ENCODE results near the gene ADGRG3. TPM values are rescaled to one million over a fixed set of nuclear protein-coding genes. Genes with fewer than 3 reads are reported as not detected.

The ADGRG3 gene
- total RNA-seq, 1 experiment from 2014 or later = not detected

DNA sequence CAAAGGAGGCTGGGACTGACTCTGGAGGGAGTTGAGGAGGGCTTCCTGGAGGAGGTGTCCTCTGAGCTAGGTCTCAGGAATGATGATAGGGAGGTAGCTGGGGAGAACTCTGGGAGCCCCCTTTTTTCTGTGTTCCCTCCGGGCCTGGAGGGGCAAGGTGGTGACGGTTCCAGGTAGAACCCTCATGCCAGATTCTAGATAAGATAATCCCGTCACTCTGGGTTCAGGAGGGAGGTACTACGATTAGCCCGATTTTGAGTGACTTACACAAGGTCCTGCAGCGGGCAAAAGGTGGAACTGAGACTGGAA lies 18.7 kb upstream of the ADGRG3 start:
- POLR2A ChIA-PET = no interaction called here
- H3K4me1 ChIP-seq (ENCODE audit: control insufficient read depth in 1 of 2, insufficient read depth in 2 of 2, low read length in 2 of 2) = peaks cover 0 to 12% of the 10 kb centered on the region in 2 experiments; a peak in 2 of 4 replicates

More for the DNA sequence above, 18.7 kb upstream of the ADGRG3 start:
- no peak overlapping the region for H3K9ac ChIP-seq (ENCODE audit: low read length)
- no peak overlapping the region for H2AFZ ChIP-seq (ENCODE audit: low read depth, low read length, poor library complexity, severe bottlenecking)
- DNase-seq (ENCODE audit: low read depth, low spot score) (no peak), ATAC-seq (no peak)
- ChIA-PET CTCF (interaction anchor here (0.6 to 3.9 kb wide), 6 partner anchors 8 to 74 kb away, joined by 3 to 31 read pairs (median 4); no protein-coding TSS in a partner anchor), RAD21 (ENCODE audit: low non-redundant PET in 1 of 2, low total read pairs in 2 of 2, uncharacterized antibody in 2 of 2, unreplicated experiment in 2 of 2) (interaction anchor here (1.9 to 2.0 kb wide), 2 partner anchors 58 kb away, joined by 5 to 6 read pairs; no protein-coding TSS in a partner anchor)
- H3K9me3 ChIP-seq (ENCODE audit: control insufficient read depth in 1 of 2, insufficient read depth in 1 of 2, low read depth in 1 of 2, low read length in 2 of 2) = no peaks in the 10 kb centered on the region
- H3K9me2 ChIP-seq (ENCODE audit: insufficient read depth) = no peaks in the 10 kb centered on the region
- no TSS peak for BruUV-seq (replicated peaks)
- no peak overlapping the region for H3K4me3 ChIP-seq (replicated peaks in 1 of 2; ENCODE audit: low read depth in 1 of 2, low read length in 2 of 2)
- no peaks in the 10 kb centered on the region for H3K36me3 ChIP-seq (ENCODE audit: control insufficient read depth in 1 of 2, insufficient read depth in 2 of 2, low read length in 2 of 2)
- no peaks in the 10 kb centered on the region for H4K20me1 ChIP-seq (ENCODE audit: insufficient read depth)
- intact Hi-C loops (cut with micrococcal nuclease) = loop anchor here (1.0 to 2.0 kb wide), 4 partner anchors 49 to 73 kb away; no protein-coding TSS in a partner anchor
- no peaks in the 10 kb centered on the region for H3K79me2 ChIP-seq (ENCODE audit: insufficient read depth, low read length)
- H3K27me3 ChIP-seq (ENCODE audit: insufficient read depth, low read length) = no peaks in the 10 kb centered on the region
- H3K4me2 ChIP-seq (ENCODE audit: low read length) = no peak overlapping the region
- H3K27ac ChIP-seq (ENCODE audit: low read depth, low read length) = no peak overlapping the region
- no peak for TF ChIP-seq EZH2phosphoT487 (IDR thresholded peaks at IDR 0.05; ENCODE audit: borderline replicate concordance)
- no peak for TF ChIP-seq TCF7L2 (IDR thresholded peaks at IDR 0.05; ENCODE audit: borderline replicate concordance, extremely low read depth, insufficient read depth, insufficient read length)
- no peak for TF ChIP-seq POLR2A (IDR thresholded peaks at IDR 0.05; ENCODE audit: borderline replicate concordance, extremely low read depth, insufficient read depth, insufficient read length)
- TF ChIP-seq POLR2AphosphoS5 (IDR thresholded peaks at IDR 0.05; ENCODE audit: low read depth, low read length) = no peak
- no peak for TF ChIP-seq CEBPB (IDR thresholded peaks at IDR 0.05; ENCODE audit: low read depth)
- no peak for TF ChIP-seq ZNF274 (IDR thresholded peaks at IDR 0.05; ENCODE audit: low read depth, low read length)
- TF ChIP-seq ELF1 (IDR thresholded peaks at IDR 0.05; ENCODE audit: borderline replicate concordance, low read depth) = no peak
- TF ChIP-seq REST (IDR thresholded peaks at IDR 0.05; ENCODE audit: low read depth) = no peak
- no peak for TF ChIP-seq FOSL1 (IDR thresholded peaks at IDR 0.05; ENCODE audit: low read depth)

Data from HCT116 (cell line).